H1 (cell line): Measurements from ENCODE around the gene MAGI2.
A peak's percentile ranks its signal among the peaks of the same experiment; 100 is the strongest.

ENCODE experiments used
- CBX5 ChIP-seq: fragments of 300-800, 300-1000 bp; sonication (generic); IDR thresholded peaks from 2 replicates; pipeline ENCODE4 v1.7.1; 2016; ENCODE audit warnings: antibody characterized with exemption, low read length, low read depth
- CEBPB ChIP-seq: IDR thresholded peaks from 2 replicates; pipeline ENCODE4 v1.6.1; 2012; ENCODE audit warnings: low read depth, low read length
- CTCF ChIP-seq, 3 experiments: IDR thresholded peaks; 1 replicate in 2 of 3; 2 replicates in 1 of 3; pipeline versions ENCODE4 v1.5.1 to v1.6.1; 2011; ENCODE audit warnings: low read length in 3 of 3, mild to moderate bottlenecking in 3 of 3, inconsistent platforms in 2 of 3, low read depth in 1 of 3, moderate library complexity in 1 of 3; ENCODE audit not compliant: insufficient read depth in 1 of 3; ENCODE audit errors: control extremely low read depth in 1 of 3
- EZH2 ChIP-seq: fragments of 200-600 bp; sonication (generic); IDR thresholded peaks from 2 replicates; pipeline ENCODE4 v1.7.1; 2012; ENCODE audit warnings: low read depth, mild to moderate bottlenecking, moderate library complexity, low read length, inconsistent platforms; ENCODE audit not compliant: severe bottlenecking
- GABPA ChIP-seq: IDR thresholded peaks from 2 replicates; pipeline ENCODE4 v1.6.1; 2011; ENCODE audit warnings: mild to moderate bottlenecking, low read length, moderate library complexity, borderline replicate concordance; ENCODE audit not compliant: insufficient read depth
- MAFK ChIP-seq: IDR thresholded peaks from 2 replicates; pipeline ENCODE4 v1.6.1; 2012; ENCODE audit warnings: low read depth, mild to moderate bottlenecking, improper control_type of control experiment, low read length
- MAX ChIP-seq: IDR thresholded peaks from 2 replicates; pipeline ENCODE4 v1.6.1; 2012; ENCODE audit warnings: inconsistent platforms

GRCh38 chr7:79302293-79302692, 151.2 kb downstream of the MAGI2 start:
- TF ChIP-seq CTCF (IDR thresholded peaks at IDR 0.05; ENCODE audit: control extremely low read depth in 1 of 3, insufficient read depth in 1 of 3, low read depth in 1 of 3, low read length in 3 of 3) (peak in 2 of 3 experiments; percentile 2 to 10; a peak in 1 of 4 replicates), EZH2 (no peak), GABPA (no peak), MAX (no peak), CEBPB (no peak), CBX5 (no peak), MAFK (no peak)
